ENCODE results near the gene UBL3. TPM values are rescaled to one million over a fixed set of nuclear protein-coding genes. Genes with fewer than 3 reads are reported as not detected.

Gene UBL3
- total RNA-seq, 1 donor from 2014 or later = 20.0 TPM

GRCh38 chr13:29750183-29750530 is 100.3 kb downstream of the UBL3 start:
- H2AFZ ChIP-seq (replicated peaks) = no peak overlapping the region
- H3K9me3 ChIP-seq (ENCODE audit: low read depth) = no peaks in the 10 kb centered on the region
- H3K79me2 ChIP-seq (ENCODE audit: low read depth) = no peaks in the 10 kb centered on the region
- H3K36me3 ChIP-seq = no peaks in the 10 kb centered on the region
- no peaks in the 10 kb centered on the region for H3K27me3 ChIP-seq
- no peak overlapping the region for H3K4me2 ChIP-seq
- TF ChIP-seq EZH2 (IDR thresholded peaks at IDR 0.05) = no peak
- no peak for TF ChIP-seq CTCF (IDR thresholded peaks at IDR 0.05)
- no peak for TF ChIP-seq EZH2phosphoT487 (IDR thresholded peaks at IDR 0.05)
- Mint-ChIP-seq H3K27me3 (ENCODE audit: insufficient read depth, low read depth) (no peaks in the 10 kb centered on the region), H3K9me3 (no peaks in the 10 kb centered on the region), H3K4me3 (no peak overlapping the region), H3K27ac (no peak overlapping the region), H3K36me3 (no peaks in the 10 kb centered on the region), H3K4me1 (peaks cover 16% of the 10 kb centered on the region)
- H3K4me3 ChIP-seq = no peak overlapping the region
- H3K27ac ChIP-seq = no peak overlapping the region
- no peak for DNase-seq (ENCODE audit: low spot score)
- H3K4me1 ChIP-seq = no peaks in the 10 kb centered on the region
- no peak overlapping the region for H3K9ac ChIP-seq
- H3F3A ChIP-seq (ENCODE audit: low read depth) = no peaks in the 10 kb centered on the region
- H4K20me1 ChIP-seq (ENCODE audit: low read depth) = no peaks in the 10 kb centered on the region

DNA sequence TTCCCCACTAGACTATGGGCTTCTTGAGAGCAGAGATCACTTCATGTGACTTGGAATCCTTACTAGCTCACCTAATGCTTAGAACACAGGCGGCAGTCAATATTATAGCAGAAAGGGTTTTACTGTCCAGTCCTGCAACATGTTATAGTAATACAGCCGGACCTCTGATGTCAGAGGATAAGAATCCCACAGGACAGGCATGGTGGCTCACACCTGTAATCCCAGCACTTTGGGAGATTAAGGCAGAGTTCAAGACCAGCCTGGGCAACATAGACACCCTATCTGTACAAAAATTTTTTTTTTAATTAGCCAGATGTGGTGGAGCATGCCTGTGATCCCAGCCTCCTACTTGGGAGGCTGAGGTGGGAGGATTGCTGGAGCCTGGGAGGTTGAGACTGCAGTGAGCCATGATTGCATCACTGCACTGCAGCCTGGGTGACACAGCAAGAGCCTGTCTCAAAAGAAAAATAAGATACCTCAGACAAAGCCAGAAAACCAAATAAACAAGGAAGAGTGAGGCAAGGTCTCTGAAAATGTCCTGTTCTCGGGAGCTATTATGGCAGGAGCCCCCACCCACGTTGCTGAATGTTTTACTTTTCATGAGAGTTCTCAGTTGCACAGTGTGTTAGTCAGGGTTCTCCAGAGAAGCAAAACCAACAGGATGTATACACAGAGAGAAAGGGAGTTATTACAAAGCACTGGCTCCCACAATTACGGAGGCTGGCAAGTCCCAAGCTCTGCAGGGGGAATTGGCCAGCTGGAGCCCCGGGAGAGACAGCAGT is 100.8 kb downstream of the UBL3 start:
- Histone ChIP-seq H3K36me3 (no peaks in the 10 kb centered on the region), H3K4me2 (no peak overlapping the region), H3K4me1 (no peaks in the 10 kb centered on the region), H4K20me1 (ENCODE audit: low read depth) (no peaks in the 10 kb centered on the region), H3F3A (ENCODE audit: low read depth) (no peaks in the 10 kb centered on the region), H3K79me2 (ENCODE audit: low read depth) (no peaks in the 10 kb centered on the region), H2AFZ (replicated peaks) (no peak overlapping the region), H3K9ac (no peak overlapping the region), H3K4me3 (no peak overlapping the region), H3K9me3 (ENCODE audit: low read depth) (no peaks in the 10 kb centered on the region), H3K27ac (no peak overlapping the region), H3K27me3 (no peaks in the 10 kb centered on the region)
- Mint-ChIP-seq H3K27me3 (ENCODE audit: insufficient read depth, low read depth) (no peaks in the 10 kb centered on the region), H3K4me1 (peaks cover 14% of the 10 kb centered on the region), H3K36me3 (no peaks in the 10 kb centered on the region), H3K27ac (no peak overlapping the region), H3K9me3 (no peaks in the 10 kb centered on the region), H3K4me3 (no peak overlapping the region)
- DNase-seq (ENCODE audit: low spot score) = no peak
- TF ChIP-seq CTCF (IDR thresholded peaks at IDR 0.05) (no peak), EZH2 (IDR thresholded peaks at IDR 0.05) (no peak)

DNA sequence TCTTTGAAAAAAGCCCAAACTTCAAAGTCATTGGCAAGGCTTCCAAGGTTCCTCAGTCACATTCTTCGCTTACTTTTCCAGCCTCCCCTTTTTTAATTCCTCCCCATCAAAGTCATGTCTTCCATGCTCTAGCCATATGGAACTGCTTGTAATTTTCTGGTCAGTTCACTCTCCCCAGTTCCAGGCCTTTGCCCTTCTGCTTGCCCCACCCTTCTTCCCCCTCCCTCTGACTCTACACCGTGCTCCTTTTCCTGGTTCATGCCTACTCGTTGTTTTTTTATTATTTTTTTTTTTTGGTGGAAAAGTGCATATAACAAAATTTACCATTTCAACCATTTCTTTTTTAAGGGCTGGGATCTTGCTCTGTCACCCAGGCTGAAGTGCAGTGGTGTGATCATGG is 102.3 kb downstream of the UBL3 start:
- H3K36me3 Mint-ChIP-seq = no peaks in the 10 kb centered on the region
- Histone ChIP-seq H3K9ac (no peak overlapping the region), H3K79me2 (ENCODE audit: low read depth) (no peaks in the 10 kb centered on the region), H3K4me3 (no peak overlapping the region), H3F3A (ENCODE audit: low read depth) (no peaks in the 10 kb centered on the region), H3K27ac (no peak overlapping the region), H3K4me2 (no peak overlapping the region), H4K20me1 (ENCODE audit: low read depth) (no peaks in the 10 kb centered on the region), H2AFZ (replicated peaks) (no peak overlapping the region), H3K36me3 (no peaks in the 10 kb centered on the region), H3K9me3 (ENCODE audit: low read depth) (no peaks in the 10 kb centered on the region), H3K4me1 (no peaks in the 10 kb centered on the region), H3K27me3 (no peaks in the 10 kb centered on the region)
- no peak for DNase-seq (ENCODE audit: low spot score)
- H3K27me3 Mint-ChIP-seq (ENCODE audit: insufficient read depth, low read depth) = no peaks in the 10 kb centered on the region
- H3K9me3 Mint-ChIP-seq = no peaks in the 10 kb centered on the region
- TF ChIP-seq EZH2 (IDR thresholded peaks at IDR 0.05) = no peak
- no peak overlapping the region for H3K4me3 Mint-ChIP-seq
- no peak overlapping the region for H3K27ac Mint-ChIP-seq
- peaks cover 9% of the 10 kb centered on the region for H3K4me1 Mint-ChIP-seq

- no peaks in the 10 kb centered on the region for H3K79me2 ChIP-seq (ENCODE audit: low read depth)
- Mint-ChIP-seq H3K27me3 (ENCODE audit: insufficient read depth, low read depth) (peaks cover 2% of the 10 kb centered on the region), H3K36me3 (no peaks in the 10 kb centered on the region), H3K9me3 (no peaks in the 10 kb centered on the region), H3K27ac (no peak overlapping the region), H3K4me3 (no peak overlapping the region), H3K4me1 (peaks cover 11% of the 10 kb centered on the region)
- no peaks in the 10 kb centered on the region for H4K20me1 ChIP-seq (ENCODE audit: low read depth)
- no peak overlapping the region for H3K4me2 ChIP-seq
- DNase-seq (ENCODE audit: low spot score) = no peak
- no peaks in the 10 kb centered on the region for H3K4me1 ChIP-seq
- H3K27ac ChIP-seq = no peak overlapping the region
- H3F3A ChIP-seq (ENCODE audit: low read depth) = no peaks in the 10 kb centered on the region
- H3K9me3 ChIP-seq (ENCODE audit: low read depth) = no peaks in the 10 kb centered on the region
- no peak overlapping the region for H2AFZ ChIP-seq (replicated peaks)
- TF ChIP-seq EZH2 (IDR thresholded peaks at IDR 0.05) (no peak), EZH2phosphoT487 (IDR thresholded peaks at IDR 0.05) (no peak), CTCF (IDR thresholded peaks at IDR 0.05) (no peak)
- no peaks in the 10 kb centered on the region for H3K27me3 ChIP-seq
- H3K4me3 ChIP-seq = no peak overlapping the region
- H3K36me3 ChIP-seq = no peaks in the 10 kb centered on the region
- H3K9ac ChIP-seq = no peak overlapping the region
Observed at GRCh38 chr13:29746148-29746677, 104.2 kb downstream of the UBL3 start.

Measured in neural progenitor cell (in vitro differentiated cells).